T-helper 2 cell treated with Interferon-gamma antibody and Interleukin-4, amounts not matched to agents 100 ng/mL and 5 ng/mL, for 36 hours (primary cell): ENCODE measurements around the gene TERB1. TPM values are rescaled to one million over a fixed set of nuclear protein-coding genes. Genes with fewer than 3 reads are reported as not detected.
"Not testable (repeated sequence)": the region's sequence is repeated elsewhere in the genome, so short reads cannot be mapped to it uniquely, and the experiment has no call there.

Experiments
- intact Hi-C: fragments of 100-400 bp; cut with micrococcal nuclease; formaldehyde crosslinking; loops from one replicate; pipeline ENCODE4 v1.15.1; 2023
- total RNA-seq: library from RNA; stranded (reverse); gene quantifications from 2 replicates; pipeline ENCODE4 v1.2.3, GENCODE V29; 2022

The TERB1 gene
- total RNA-seq, 1 donor from 2014 or later: 0.11 TPM

GRCh38 chr16:66830422-66831404 is 29.3 kb upstream of the TERB1 start, which contains the start of gene NAE1:
NAE1 (minus strand) TSS chr16:66830976; CDS start chr16:66830899, 77 bp downstream.
- intact Hi-C loops: loop anchor here (1.0 to 2.0 kb wide), 2 partner anchors 43 to 80 kb away; partner anchors contain the start of gene DYNC1LI2

GRCh38 chr16:66824006-66824405 is 22.6 kb upstream of the TERB1 start:
- intact Hi-C loops: no loop called here

GRCh38 chr16:66814734-66815133 is 13.3 kb upstream of the TERB1 start:
- intact Hi-C loops: no loop called here

- intact Hi-C loops: no loop called here
Measured at GRCh38 chr16:66811043-66811442, 9.7 kb upstream of the TERB1 start.

- intact Hi-C loops: no loop called here
Measured at GRCh38 chr16:66810391-66810790, 9.0 kb upstream of the TERB1 start.

GRCh38 chr16:66809765-66810164 is 8.4 kb upstream of the TERB1 start:
- intact Hi-C loops: no loop called here

GRCh38 chr16:66802159-66802558 is 775 bp upstream of the TERB1 start:
- intact Hi-C loops: no loop called here

GRCh38 chr16:66800856-66801255 is 528 bp downstream of the TERB1 start:
- intact Hi-C loops: no loop called here

GRCh38 chr16:66798161-66798560 is 3.2 kb downstream of the TERB1 start:
- intact Hi-C loops: no loop called here

- intact Hi-C loops: not testable (repeated sequence)
Measured at GRCh38 chr16:66793984-66794383, 7.4 kb downstream of the TERB1 start.

GRCh38 chr16:66790130-66790733 is 11.2 kb downstream of the TERB1 start:
- intact Hi-C loops: no loop called here

- intact Hi-C loops: no loop called here
Measured at GRCh38 chr16:66787427-66787826, 14.0 kb downstream of the TERB1 start.

GRCh38 chr16:66786551-66786950 is 14.8 kb downstream of the TERB1 start:
- intact Hi-C loops: no loop called here

- intact Hi-C loops: no loop called here
Measured at GRCh38 chr16:66776457-66776856, 24.9 kb downstream of the TERB1 start.

- intact Hi-C loops: no loop called here
Measured at GRCh38 chr16:66774981-66775380, 26.4 kb downstream of the TERB1 start.

GRCh38 chr16:66758086-66758485 is 43.3 kb downstream of the TERB1 start:
- intact Hi-C loops: no loop called here

- intact Hi-C loops: loop anchor here (5.0 kb wide), 1 partner anchor 348 kb away; no protein-coding TSS in a partner anchor
Measured at GRCh38 chr16:66754819-66755218, 46.6 kb downstream of the TERB1 start.

- intact Hi-C loops: loop anchor here (5.0 kb wide), 1 partner anchor 347 kb away; no protein-coding TSS in a partner anchor
Measured at GRCh38 chr16:66754211-66754610, 47.2 kb downstream of the TERB1 start.

GRCh38 chr16:66752958-66753357 is 48.4 kb downstream of the TERB1 start:
- intact Hi-C loops: loop anchor here (5.0 kb wide), 1 partner anchor 346 kb away; no protein-coding TSS in a partner anchor

GRCh38 chr16:66752379-66752778 is 49.0 kb downstream of the TERB1 start:
- intact Hi-C loops: loop anchor here (5.0 kb wide), 1 partner anchor 345 kb away; no protein-coding TSS in a partner anchor

- intact Hi-C loops: loop anchor here (2.0 to 5.0 kb wide), 4 partner anchors 79 to 345 kb away; partner anchors contain the start of gene NAE1
Measured at GRCh38 chr16:66751992-66752322, 49.4 kb downstream of the TERB1 start.
